T-helper 9 cell (primary cell): ENCODE results near the gene PITRM1.

Source experiments
- DNase-seq: peaks from one replicate; pipeline ENCODE4 v3.0.0-alpha.2; 2020

The PITRM1 gene

DNA sequence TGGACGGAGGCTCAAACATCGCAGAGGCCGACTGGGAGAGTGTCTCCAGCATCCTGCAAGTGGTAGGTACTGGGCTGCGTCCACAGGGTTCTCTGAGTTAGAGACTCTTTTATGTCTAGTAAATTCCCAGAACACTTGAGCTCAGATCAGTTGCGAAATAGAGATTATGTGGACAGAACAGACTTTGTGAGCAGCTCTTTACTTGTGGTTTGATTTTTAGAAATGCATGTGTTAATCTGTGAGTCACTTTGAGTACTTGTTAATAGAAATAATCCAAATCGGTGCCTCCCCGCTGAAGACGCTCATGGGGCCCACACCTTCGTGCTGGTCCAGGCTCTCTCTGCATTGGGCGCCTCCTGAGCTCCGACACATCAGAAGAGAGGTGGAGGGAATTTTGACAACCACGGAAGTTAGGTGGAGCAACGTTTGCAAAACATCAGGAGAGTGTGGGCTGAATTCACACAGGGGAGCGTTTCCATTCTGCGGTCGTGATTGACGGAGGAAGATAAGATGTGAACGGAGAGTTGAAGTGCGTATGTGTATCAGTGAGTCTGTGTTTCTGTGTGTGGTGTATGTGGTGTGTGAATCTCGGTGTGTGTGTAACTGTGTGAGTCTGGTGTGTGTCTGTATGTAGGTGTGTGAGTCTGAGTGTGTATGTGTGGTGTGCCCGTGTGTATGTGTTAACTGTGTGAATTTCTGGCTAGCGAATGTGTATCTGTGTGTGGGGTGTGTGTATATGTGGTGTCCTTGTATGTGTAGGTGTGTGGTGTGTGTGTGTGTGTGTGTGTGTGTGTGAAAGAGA is 73.1 kb downstream of the PITRM1 start:
- no peak for DNase-seq

DNA sequence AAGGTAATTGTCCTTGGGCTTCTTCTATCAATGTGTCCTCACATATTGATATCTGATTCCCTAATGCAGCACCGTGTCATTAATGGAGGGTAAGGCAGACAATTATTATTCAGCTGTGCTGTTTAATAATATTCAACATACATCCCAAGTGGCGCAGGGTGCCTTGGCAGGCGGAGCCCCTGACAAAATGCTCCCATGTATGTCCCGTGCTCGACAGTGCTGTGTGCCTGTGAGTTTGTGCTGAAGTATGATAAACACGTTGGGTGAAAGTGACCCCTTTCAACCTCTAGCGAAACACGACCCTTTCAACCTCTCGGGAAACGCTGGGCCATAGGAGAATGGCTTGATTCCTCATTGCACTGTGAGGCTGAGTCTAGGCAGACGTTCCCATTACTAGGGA is 73.9 kb downstream of the PITRM1 start:
- DNase-seq: no peak

DNA sequence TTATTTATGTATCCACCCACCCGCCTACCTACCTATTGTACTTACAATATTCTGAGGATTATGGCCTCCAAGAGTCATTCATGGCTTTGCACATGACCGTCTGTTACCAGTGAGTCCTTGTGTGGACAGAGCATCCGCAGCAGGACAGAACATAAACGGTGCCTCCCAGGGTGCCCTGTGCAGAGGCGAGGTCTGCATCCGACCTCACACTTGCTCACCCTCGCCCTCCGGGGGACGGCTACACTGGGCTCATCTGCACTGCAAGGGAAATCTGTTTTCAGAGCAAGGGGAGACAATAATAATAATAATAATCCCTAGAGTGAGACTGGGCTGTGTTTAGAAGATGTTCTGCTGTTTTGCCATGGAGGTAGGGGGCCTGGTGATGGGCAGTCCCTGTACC is 75.4 kb downstream of the PITRM1 start:
- DNase-seq: no peak

DNA sequence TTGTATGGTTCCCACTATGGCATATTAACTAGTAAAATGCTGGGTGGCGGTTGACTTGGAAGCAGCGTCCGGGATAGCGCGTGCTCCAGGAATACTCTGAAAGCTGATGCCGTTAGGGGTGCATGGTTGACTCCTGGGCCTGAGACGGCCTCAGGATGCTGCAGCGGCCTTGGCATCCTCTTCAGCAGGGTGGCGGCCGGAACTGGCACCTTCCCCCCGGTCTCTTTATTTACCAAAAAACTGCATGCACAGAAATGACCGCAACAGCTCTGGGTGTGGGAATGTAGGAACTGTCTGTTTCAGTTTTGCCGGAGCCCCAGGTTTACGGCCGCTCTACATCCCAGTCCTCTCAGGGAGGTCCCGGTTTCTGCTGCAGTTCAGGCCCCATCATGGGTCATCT is 76.4 kb downstream of the PITRM1 start:
- no peak for DNase-seq

DNA sequence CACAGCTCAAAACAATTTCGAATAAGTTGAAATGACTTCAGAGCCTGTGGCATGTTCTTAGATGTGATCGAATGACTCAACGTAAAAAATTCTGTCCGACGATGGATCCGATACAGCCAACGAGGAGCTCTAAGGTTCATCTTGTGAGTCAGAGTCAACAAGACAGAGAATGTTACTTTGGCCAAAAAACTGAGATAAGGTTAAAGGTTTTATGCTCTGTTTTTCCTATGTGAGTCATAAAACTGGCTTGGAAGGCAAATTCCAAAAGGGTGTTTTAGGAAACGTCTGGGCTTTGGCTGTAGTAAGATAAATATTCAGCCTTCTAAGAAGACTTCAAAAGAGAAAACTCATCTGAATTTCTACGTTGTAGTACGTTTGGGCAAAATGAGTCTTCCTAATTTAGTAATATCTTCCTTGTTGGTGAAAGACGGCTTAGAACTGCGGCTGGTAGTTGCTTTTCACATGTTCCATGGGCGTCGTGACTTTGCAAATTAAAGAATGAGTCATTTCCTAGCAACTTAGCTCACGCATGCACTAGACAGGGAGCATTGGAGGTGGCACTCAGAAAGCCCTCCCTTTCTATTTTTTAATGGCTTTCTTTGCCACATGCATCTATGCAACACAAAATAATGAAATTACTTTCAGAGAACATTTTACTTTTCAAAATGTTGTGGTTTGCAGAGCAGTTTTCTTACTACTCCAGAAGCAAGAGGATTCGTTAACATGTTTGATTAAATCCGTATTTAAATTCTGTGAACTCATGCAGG is 77.0 kb downstream of the PITRM1 start:
- no peak for DNase-seq

DNA sequence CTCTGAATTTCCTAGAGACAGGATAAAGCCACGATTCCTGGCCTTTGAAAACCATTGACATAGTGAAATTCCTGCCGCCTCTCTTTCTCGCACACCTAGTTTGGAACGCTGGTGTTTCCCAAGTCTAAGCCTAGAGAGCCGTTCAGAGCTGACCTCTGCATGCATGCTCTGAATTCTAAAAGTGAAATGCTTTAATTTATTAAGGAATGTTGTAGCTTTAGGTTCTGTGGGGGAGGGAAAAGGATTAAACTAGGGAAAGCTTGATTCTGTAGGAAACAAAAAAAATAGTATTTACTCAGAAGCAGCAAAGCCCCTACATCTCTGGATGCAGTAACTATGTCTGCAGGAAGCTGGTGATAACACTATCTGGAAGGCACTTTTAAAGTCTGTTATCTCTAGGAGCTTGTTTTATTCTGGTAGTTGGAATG is 78.0 kb downstream of the PITRM1 start:
- no peak for DNase-seq

DNA sequence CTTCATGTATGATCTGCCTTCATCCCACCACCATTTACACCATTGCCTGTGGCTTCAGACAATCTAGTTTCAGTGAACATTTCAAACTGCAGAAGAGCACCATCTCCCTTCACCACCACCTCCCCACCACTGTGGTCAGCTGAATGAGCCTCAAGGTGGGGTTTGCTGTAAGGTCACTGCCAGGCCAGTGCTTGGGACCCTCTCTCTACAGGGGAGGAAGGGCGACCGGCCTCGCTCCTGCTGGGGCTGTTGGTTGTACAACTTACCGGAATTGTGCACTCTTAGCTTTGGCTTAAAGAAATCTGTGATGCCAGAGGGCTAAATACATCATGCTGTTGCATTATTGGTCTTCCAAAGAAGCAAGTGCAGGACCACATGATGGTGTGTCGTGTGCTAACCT is 78.6 kb downstream of the PITRM1 start:
- no peak for DNase-seq

DNA sequence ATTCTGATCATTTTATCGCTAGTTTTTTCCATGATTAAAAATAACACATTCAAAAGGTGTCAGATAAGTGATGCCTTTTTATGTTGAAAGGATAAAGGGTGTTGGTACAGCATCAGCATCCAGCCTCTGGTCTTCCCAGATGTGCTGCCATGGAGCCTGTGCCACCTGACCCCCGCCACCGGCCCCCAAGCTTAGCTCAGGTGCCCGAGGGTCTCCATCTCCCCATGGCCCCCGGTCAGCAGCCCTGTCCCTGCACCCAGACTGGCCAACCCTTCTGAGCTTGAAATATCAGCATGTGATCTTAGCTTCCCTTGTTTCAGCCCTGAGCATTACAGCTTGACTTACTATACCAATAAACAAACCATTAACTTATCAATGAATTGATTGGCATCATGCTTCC is 80.7 kb downstream of the PITRM1 start:
- no peak for DNase-seq

DNA sequence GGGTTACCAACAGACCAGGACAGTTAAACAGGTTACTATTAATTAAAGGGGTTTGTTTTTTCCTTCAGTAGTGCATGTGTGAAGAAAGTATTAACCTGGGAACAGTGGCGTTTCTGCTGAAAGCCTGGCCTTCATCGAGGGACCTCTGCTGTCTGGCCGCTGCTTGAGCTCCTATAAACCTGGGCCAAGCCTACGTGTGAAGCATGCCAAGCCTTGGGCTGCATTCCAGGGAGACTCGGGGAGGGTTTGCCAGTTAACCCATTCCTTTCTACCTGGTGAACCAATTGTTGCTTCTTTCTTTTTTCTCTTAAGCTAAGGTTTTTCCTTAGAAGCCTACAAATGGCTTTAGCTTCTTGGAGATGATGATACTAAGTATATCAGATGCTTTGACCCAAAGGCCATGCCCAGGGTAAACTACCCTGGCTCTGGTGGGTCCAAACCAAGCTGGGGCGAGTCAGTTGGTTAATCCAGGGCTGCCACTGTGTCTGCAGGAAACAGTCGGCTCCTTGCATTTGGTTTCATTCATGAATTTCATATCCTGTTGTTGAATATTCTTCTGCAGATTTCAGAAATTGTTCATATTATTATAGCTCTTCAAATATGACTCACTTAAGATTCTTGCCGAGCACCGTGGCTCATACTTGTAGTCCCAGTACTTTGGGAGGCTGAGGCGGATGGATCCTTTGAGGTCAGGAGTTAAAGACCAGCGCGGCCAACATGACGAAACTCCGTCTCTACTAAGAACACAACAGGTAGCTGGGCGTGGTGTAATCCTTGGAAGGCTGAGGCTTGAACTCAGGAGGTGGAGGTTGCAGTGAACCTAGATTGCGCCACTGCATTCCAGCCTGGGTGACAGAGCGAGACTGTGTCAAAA is 81.4 kb downstream of the PITRM1 start:
- DNase-seq: no peak

DNA sequence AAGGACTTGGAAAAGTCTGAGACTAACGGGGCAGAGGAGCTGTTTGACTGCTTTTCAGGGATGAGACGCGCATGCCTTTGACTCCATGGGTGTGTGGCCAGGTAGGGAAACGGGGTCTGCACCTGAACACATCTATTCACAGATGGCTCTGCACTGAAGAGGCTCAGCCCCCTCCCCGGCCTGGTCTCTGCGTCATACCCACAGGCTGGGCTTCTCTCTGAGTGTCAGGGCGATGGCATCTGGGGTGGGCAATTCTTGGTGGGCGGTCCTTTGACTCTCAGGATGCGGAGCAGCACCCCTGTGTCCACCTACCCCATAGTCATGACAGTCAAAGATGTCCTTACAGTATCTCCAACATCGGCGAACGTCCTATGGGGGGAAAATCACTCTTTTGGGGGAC is 82.2 kb downstream of the PITRM1 start:
- no peak for DNase-seq
